ENCODE measurements around the gene FUCA1. TPM values are rescaled to one million over a fixed set of nuclear protein-coding genes. Genes with fewer than 3 reads are reported as not detected.

The FUCA1 gene
- total and polyA plus RNA-seq, 10 of the 15 experiments (the other 5 are each of a cell fraction or from before 2014, with no cell fraction given): 33.3 to 117 (median 52.6) TPM

DNA sequence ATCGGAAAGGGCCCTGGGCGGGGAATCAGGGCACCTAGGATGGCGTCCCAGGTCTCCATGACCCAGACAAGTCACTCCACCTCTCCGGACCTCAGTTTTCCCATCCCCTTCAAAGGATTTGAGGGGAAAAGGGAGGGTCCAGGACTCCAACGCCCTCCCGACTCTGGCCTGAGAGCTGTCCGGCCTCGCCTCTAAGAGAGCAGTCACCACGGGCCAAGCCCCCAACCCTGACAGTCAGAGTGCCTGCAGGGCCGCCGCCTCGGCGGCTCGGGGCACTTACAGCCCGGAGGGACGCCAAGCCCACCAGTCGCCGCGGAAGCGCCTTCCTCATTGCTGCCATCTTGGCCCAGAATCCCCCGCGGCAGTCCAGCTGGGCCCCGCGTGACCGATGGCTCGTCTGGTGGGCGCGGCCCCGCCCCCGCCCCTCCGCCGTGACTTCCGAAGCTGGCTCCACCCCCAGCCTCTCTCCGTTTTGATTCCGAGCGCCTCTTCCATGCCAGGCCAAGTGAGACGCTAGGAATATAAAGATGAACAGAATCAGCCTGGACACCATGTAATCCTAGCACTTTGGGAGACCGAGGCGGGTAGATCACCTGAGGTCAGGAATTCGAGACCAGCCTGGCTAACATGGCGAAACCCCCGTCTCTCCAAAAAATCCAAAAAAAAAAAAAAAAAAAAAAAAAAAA, 42.9 kb downstream of the FUCA1 start, which contains the start of gene HMGCL (continued):
- TF ChIP-seq, protein P1, sequence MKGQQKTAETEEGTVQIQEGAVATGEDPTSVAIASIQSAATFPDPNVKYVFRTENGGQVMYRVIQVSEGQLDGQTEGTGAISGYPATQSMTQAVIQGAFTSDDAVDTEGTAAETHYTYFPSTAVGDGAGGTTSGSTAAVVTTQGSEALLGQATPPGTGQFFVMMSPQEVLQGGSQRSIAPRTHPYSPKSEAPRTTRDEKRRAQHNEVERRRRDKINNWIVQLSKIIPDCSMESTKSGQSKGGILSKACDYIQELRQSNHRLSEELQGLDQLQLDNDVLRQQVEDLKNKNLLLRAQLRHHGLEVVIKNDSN (IDR thresholded peaks at IDR 0.05; ENCODE audit: borderline replicate concordance, extremely low read length, insufficient read depth, low read depth, low read length): peak; percentile 93
- TF ChIP-seq SMC3 (IDR thresholded peaks at IDR 0.05; ENCODE audit: borderline replicate concordance, low read length) (no peak), PML (IDR thresholded peaks at IDR 0.05; ENCODE audit: low read length) (peak; percentile 71; the same call in 1 of the 2 replicates), TBL1XR1 (IDR thresholded peaks at IDR 0.05; ENCODE audit: low read depth, low read length) (0 out of 2 replicates have a peak, but pooled peaks have one; percentile 30), TCF3 (IDR thresholded peaks at IDR 0.05; ENCODE audit: borderline replicate concordance, insufficient read depth, low read depth, low read length) (peak; percentile 97), NFYA (IDR thresholded peaks at IDR 0.05; ENCODE audit: borderline replicate concordance, low read depth, low read length) (no peak), NR2C1 (IDR thresholded peaks at IDR 0.05) (no peak), SP1 (IDR thresholded peaks at IDR 0.05; ENCODE audit: low read depth, low read length) (peak; percentile 52), SREBF1 (IDR thresholded peaks at IDR 0.05; ENCODE audit: low read length) (0 out of 2 replicates have a peak, but pooled peaks have one; percentile 18), KDM1A (IDR thresholded peaks at IDR 0.05; ENCODE audit: borderline replicate concordance) (no peak), CREB1 (IDR thresholded peaks at IDR 0.05; ENCODE audit: low read depth) (peak; percentile 69), LARP7 (IDR thresholded peaks at IDR 0.05) (peak; percentile 85), RELA (IDR thresholded peaks at IDR 0.05; ENCODE audit: borderline replicate concordance, partially characterized antibody) (peak; percentile 48), ASH2L (IDR thresholded peaks at IDR 0.05; ENCODE audit: borderline replicate concordance, low read depth) (no peak), POLR2AphosphoS2 (IDR thresholded peaks at IDR 0.05; ENCODE audit: low read depth, low read length) (peak; percentile 84), ZNF384 (IDR thresholded peaks at IDR 0.05; ENCODE audit: borderline replicate concordance, low read depth, low read length) (no peak), FOS (IDR thresholded peaks at IDR 0.05; ENCODE audit: borderline replicate concordance, extremely low read depth, insufficient read length) (no peak)
- TF ChIP-seq, protein P2, sequence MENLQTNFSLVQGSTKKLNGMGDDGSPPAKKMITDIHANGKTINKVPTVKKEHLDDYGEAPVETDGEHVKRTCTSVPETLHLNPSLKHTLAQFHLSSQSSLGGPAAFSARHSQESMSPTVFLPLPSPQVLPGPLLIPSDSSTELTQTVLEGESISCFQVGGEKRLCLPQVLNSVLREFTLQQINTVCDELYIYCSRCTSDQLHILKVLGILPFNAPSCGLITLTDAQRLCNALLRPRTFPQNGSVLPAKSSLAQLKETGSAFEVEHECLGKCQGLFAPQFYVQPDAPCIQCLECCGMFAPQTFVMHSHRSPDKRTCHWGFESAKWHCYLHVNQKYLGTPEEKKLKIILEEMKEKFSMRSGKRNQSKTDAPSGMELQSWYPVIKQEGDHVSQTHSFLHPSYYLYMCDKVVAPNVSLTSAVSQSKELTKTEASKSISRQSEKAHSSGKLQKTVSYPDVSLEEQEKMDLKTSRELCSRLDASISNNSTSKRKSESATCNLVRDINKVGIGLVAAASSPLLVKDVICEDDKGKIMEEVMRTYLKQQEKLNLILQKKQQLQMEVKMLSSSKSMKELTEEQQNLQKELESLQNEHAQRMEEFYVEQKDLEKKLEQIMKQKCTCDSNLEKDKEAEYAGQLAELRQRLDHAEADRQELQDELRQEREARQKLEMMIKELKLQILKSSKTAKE (IDR thresholded peaks at IDR 0.05; ENCODE audit: low read depth, poor library complexity, severe bottlenecking): no peak
- TF ChIP-seq, protein P3, sequence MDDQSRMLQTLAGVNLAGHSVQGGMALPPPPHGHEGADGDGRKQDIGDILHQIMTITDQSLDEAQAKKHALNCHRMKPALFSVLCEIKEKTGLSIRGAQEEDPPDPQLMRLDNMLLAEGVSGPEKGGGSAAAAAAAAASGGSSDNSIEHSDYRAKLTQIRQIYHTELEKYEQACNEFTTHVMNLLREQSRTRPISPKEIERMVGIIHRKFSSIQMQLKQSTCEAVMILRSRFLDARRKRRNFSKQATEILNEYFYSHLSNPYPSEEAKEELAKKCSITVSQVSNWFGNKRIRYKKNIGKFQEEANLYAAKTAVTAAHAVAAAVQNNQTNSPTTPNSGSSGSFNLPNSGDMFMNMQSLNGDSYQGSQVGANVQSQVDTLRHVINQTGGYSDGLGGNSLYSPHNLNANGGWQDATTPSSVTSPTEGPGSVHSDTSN (IDR thresholded peaks at IDR 0.05; ENCODE audit: insufficient replicate concordance, low read depth, low read length): peak; percentile 76
- TF ChIP-seq, protein P4, sequence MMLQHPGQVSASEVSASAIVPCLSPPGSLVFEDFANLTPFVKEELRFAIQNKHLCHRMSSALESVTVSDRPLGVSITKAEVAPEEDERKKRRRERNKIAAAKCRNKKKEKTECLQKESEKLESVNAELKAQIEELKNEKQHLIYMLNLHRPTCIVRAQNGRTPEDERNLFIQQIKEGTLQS (IDR thresholded peaks at IDR 0.05; ENCODE audit: borderline replicate concordance, extremely low read depth, low read depth, low read length): peak; percentile 79
- TF ChIP-seq, protein P5, sequence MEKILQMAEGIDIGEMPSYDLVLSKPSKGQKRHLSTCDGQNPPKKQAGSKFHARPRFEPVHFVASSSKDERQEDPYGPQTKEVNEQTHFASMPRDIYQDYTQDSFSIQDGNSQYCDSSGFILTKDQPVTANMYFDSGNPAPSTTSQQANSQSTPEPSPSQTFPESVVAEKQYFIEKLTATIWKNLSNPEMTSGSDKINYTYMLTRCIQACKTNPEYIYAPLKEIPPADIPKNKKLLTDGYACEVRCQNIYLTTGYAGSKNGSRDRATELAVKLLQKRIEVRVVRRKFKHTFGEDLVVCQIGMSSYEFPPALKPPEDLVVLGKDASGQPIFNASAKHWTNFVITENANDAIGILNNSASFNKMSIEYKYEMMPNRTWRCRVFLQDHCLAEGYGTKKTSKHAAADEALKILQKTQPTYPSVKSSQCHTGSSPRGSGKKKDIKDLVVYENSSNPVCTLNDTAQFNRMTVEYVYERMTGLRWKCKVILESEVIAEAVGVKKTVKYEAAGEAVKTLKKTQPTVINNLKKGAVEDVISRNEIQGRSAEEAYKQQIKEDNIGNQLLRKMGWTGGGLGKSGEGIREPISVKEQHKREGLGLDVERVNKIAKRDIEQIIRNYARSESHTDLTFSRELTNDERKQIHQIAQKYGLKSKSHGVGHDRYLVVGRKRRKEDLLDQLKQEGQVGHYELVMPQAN (conservative IDR thresholded peaks at IDR 0.05): peak; percentile 87
- TF ChIP-seq, protein P6, sequence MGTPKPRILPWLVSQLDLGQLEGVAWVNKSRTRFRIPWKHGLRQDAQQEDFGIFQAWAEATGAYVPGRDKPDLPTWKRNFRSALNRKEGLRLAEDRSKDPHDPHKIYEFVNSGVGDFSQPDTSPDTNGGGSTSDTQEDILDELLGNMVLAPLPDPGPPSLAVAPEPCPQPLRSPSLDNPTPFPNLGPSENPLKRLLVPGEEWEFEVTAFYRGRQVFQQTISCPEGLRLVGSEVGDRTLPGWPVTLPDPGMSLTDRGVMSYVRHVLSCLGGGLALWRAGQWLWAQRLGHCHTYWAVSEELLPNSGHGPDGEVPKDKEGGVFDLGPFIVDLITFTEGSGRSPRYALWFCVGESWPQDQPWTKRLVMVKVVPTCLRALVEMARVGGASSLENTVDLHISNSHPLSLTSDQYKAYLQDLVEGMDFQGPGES (IDR thresholded peaks at IDR 0.05): no peak
